H1 (cell line): ENCODE measurements around the gene MVK. TPM values are rescaled to one million over a fixed set of nuclear protein-coding genes. Genes with fewer than 3 reads are reported as not detected.

ENCODE experiments used
- CTCF ChIA-PET: fragments of 300-600 bp; sonication (Branson Sonifier 250); formaldehyde crosslinking; loops from one replicate; lab custom pipeline; 2021; ENCODE audit not compliant: partially characterized antibody; lab: Charles Lee
- POLR2A ChIA-PET: fragments of 300-600 bp; sonication (Branson Sonifier 250); formaldehyde crosslinking; loops from one replicate; lab custom pipeline; 2021; ENCODE audit warnings: inconsistent platforms; ENCODE audit not compliant: partially characterized antibody; lab: Charles Lee
- DNase-seq, 2 experiments: peaks; one replicate each; pipeline versions ENCODE4 v3.0.0 to v3.0.0-alpha.2; 2010 to 2022; ENCODE audit warnings: low spot score in 2 of 2, low read depth in 1 of 2, mixed read lengths in 1 of 2
- FAIRE-seq: peaks from 2 replicates; lab custom pipeline; 2011; peaks lifted over from hg19 to GRCh38; lab: Jason Lieb, UNC
- H2AFZ ChIP-seq: 2 replicates; pipeline ENCODE4 v1.8.1; 2012; ENCODE audit warnings: low read length, inconsistent platforms
- H2AK5ac ChIP-seq: 2 replicates; pipeline ENCODE4 v1.6.1; 2013; ENCODE audit warnings: low read depth, low read length
- H2BK120ac ChIP-seq: replicated peaks from 2 replicates; pipeline ENCODE3; 2013; ENCODE audit warnings: low read depth, low read length, inconsistent platforms
- H2BK12ac ChIP-seq: 2 replicates; pipeline ENCODE4 v1.6.1; 2013; ENCODE audit warnings: low read depth, low read length
- H2BK15ac ChIP-seq: 2 replicates; pipeline ENCODE4 v1.6.1; 2013; ENCODE audit warnings: low read length
- H2BK20ac ChIP-seq: 2 replicates; pipeline ENCODE4 v1.6.1; 2013; ENCODE audit warnings: low read length
- H2BK5ac ChIP-seq: 2 replicates; pipeline ENCODE4 v1.6.1; 2013; ENCODE audit warnings: low read depth, low read length
- H3K14ac ChIP-seq: 2 replicates; pipeline ENCODE4 v1.6.1; 2013; ENCODE audit warnings: inconsistent platforms; ENCODE audit not compliant: insufficient read length
- H3K18ac ChIP-seq: 2 replicates; pipeline ENCODE4 v1.6.1; 2013; ENCODE audit warnings: low read length; ENCODE audit errors: extremely low read depth
- H3K23ac ChIP-seq: 2 replicates; pipeline ENCODE4 v1.6.1; 2013; ENCODE audit warnings: inconsistent platforms; ENCODE audit not compliant: insufficient read length
- H3K23me2 ChIP-seq: 2 replicates; pipeline ENCODE4 v1.6.1; 2013; ENCODE audit warnings: low read depth, low read length
- H3K27ac ChIP-seq: 2 replicates; pipeline ENCODE4 v1.6.1; 2011; ENCODE audit warnings: low read depth, low read length, inconsistent platforms
- H3K27me3 ChIP-seq, 4 experiments: replicated peaks in 1 of 4; 1 replicate in 1 of 4; 2 replicates in 3 of 4; pipeline versions ENCODE4 v1.6.1 to v1.8.1; 2011 to 2013; ENCODE audit warnings: low read length in 3 of 4, mild to moderate bottlenecking in 3 of 4, inconsistent platforms in 2 of 4, mixed read lengths in 2 of 4, moderate library complexity in 1 of 4; ENCODE audit not compliant: control insufficient read depth in 3 of 4, insufficient read depth in 3 of 4; ENCODE audit errors: extremely low read depth in 1 of 4
- H3K36me3 ChIP-seq, 4 experiments: 2 replicates each; pipeline versions ENCODE4 v1.6.1 to v1.8.1; 2011 to 2013; ENCODE audit warnings: mild to moderate bottlenecking in 4 of 4, low read length in 3 of 4, moderate library complexity in 2 of 4, control low read depth in 1 of 4, inconsistent platforms in 1 of 4; ENCODE audit not compliant: insufficient read depth in 4 of 4, control insufficient read depth in 2 of 4
- H3K4ac ChIP-seq: replicated peaks from 2 replicates; pipeline ENCODE3; 2013; ENCODE audit warnings: low read length, low read depth, mixed read lengths, inconsistent platforms; ENCODE audit not compliant: insufficient read length
- H3K4me1 ChIP-seq, 4 experiments: replicated peaks in 1 of 4; 1 replicate in 1 of 4; 2 replicates in 3 of 4; pipeline versions ENCODE4 v1.6.1 to v1.8.1; 2011 to 2013; ENCODE audit warnings: low read length in 3 of 4, inconsistent platforms in 2 of 4, mixed read lengths in 1 of 4; ENCODE audit not compliant: insufficient read depth in 4 of 4, control insufficient read depth in 3 of 4
- H3K4me2 ChIP-seq, 2 experiments: 2 replicates each; pipeline versions ENCODE4 v1.6.1 to v1.8.1; 2011 to 2013; ENCODE audit warnings: low read depth in 2 of 2, low read length in 2 of 2, control low read depth in 1 of 2, inconsistent platforms in 1 of 2, mild to moderate bottlenecking in 1 of 2; ENCODE audit not compliant: insufficient read depth in 1 of 2
- H3K4me3 ChIP-seq, 4 experiments: fragments of 200-600, 300-600 bp in 1 of 4; sonication (generic), shearing (Covaris generic), sonication (Bioruptor Twin) in 1 of 4; 2 replicates each; pipeline versions ENCODE4 v1.5.1 to v1.8.1; 2011 to 2016; ENCODE audit warnings: low read length in 4 of 4, low read depth in 3 of 4, control low read depth in 2 of 4, inconsistent platforms in 2 of 4, mild to moderate bottlenecking in 2 of 4, mixed read lengths in 1 of 4, moderate library complexity in 1 of 4; ENCODE audit not compliant: insufficient read depth in 2 of 4; ENCODE audit errors: extremely low read depth in 1 of 4
- H3K56ac ChIP-seq: replicated peaks from 2 replicates; pipeline ENCODE3; 2013; ENCODE audit warnings: low read depth, mild to moderate bottlenecking, mixed read lengths, low read length, inconsistent platforms; ENCODE audit not compliant: insufficient read length
- H3K79me1 ChIP-seq: 2 replicates; pipeline ENCODE4 v1.6.1; 2013; ENCODE audit warnings: low read depth, low read length, control low read depth
- H3K79me2 ChIP-seq, 2 experiments: 2 replicates each; pipeline versions ENCODE4 v1.6.1 to v1.8.1; 2012 to 2013; ENCODE audit warnings: low read length in 2 of 2, mild to moderate bottlenecking in 2 of 2, inconsistent platforms in 1 of 2; ENCODE audit not compliant: insufficient read depth in 2 of 2, control insufficient read depth in 1 of 2
- H3K9ac ChIP-seq, 4 experiments: replicated peaks in 1 of 4; 1 replicate in 1 of 4; 2 replicates in 3 of 4; pipeline versions ENCODE4 v1.6.1 to v1.8.1; 2011 to 2013; ENCODE audit warnings: low read depth in 3 of 4, low read length in 3 of 4, control low read depth in 2 of 4, mild to moderate bottlenecking in 2 of 4, moderate library complexity in 2 of 4, inconsistent platforms in 1 of 4; ENCODE audit errors: extremely low read depth in 1 of 4
- H3K9me3 ChIP-seq, 2 experiments: 2 replicates each; pipeline versions ENCODE4 v1.6.1 to v1.8.1; 2012 to 2013; ENCODE audit warnings: mild to moderate bottlenecking in 2 of 2, moderate library complexity in 2 of 2, control low read depth in 1 of 2, inconsistent platforms in 1 of 2, low read depth in 1 of 2, low read length in 1 of 2, mixed read lengths in 1 of 2; ENCODE audit not compliant: insufficient read depth in 2 of 2
- H4K20me1 ChIP-seq, 2 experiments: replicated peaks in 1 of 2; 2 replicates each; pipeline versions ENCODE3 to v1.8.1; 2011 to 2013; ENCODE audit warnings: inconsistent platforms in 2 of 2, low read length in 2 of 2, mild to moderate bottlenecking in 1 of 2; ENCODE audit not compliant: insufficient read depth in 2 of 2, control insufficient read depth in 1 of 2
- H4K5ac ChIP-seq: 2 replicates; pipeline ENCODE4 v1.6.1; 2013; ENCODE audit warnings: low read length, low read depth, mixed read lengths, inconsistent platforms; ENCODE audit not compliant: insufficient read length
- H4K8ac ChIP-seq: 2 replicates; pipeline ENCODE4 v1.8.0; 2013; ENCODE audit warnings: mild to moderate bottlenecking, moderate library complexity, low read length, inconsistent platforms; ENCODE audit not compliant: insufficient read depth; ENCODE audit errors: extremely low read depth
- H4K91ac ChIP-seq: replicated peaks from 2 replicates; pipeline ENCODE3; 2013; ENCODE audit warnings: low read length, mixed read lengths, inconsistent platforms; ENCODE audit not compliant: insufficient read length
- GABPA ChIP-seq: IDR thresholded peaks from 2 replicates; pipeline ENCODE4 v1.6.1; 2011; ENCODE audit warnings: mild to moderate bottlenecking, low read length, moderate library complexity, borderline replicate concordance; ENCODE audit not compliant: insufficient read depth
- HDAC2 ChIP-seq, 2 experiments: fragments of 300-600 bp in 1 of 2; sonication (generic) in 1 of 2; IDR thresholded peaks; 2 replicates each; pipeline ENCODE4 v1.6.1; 2011 to 2012; ENCODE audit warnings: low read depth in 2 of 2, low read length in 2 of 2, mild to moderate bottlenecking in 2 of 2, moderate library complexity in 2 of 2, borderline replicate concordance in 1 of 2, inconsistent platforms in 1 of 2
- PHF8 ChIP-seq: fragments of 200-600 bp; sonication (generic); conservative IDR thresholded peaks from 2 replicates; pipeline ENCODE4 v1.7.1; 2012; ENCODE audit warnings: low read depth, mild to moderate bottlenecking, inconsistent platforms, low read length, moderate library complexity
- RNF2 ChIP-seq: fragments of 200-900, 300-1000 bp; sonication (generic); IDR thresholded peaks from 2 replicates; pipeline ENCODE4 v1.7.1; 2016; ENCODE audit warnings: borderline replicate concordance, low read depth, mild to moderate bottlenecking, antibody characterized with exemption, low read length; ENCODE audit not compliant: poor library complexity, severe bottlenecking; ENCODE audit errors: missing control alignments
- WGBS, 2 experiments: shearing (Covaris generic) in 1 of 2; methylation state at CpG; one replicate each; pipeline versions ENCODE4 v1.1.6 to v1.1.7; 2013 to 2015; ENCODE audit warnings: low lambda C conversion rate in 2 of 2, mixed read lengths in 2 of 2, inconsistent platforms in 1 of 2, low coverage in 1 of 2, missing lambda C conversion rate in 1 of 2; ENCODE audit not compliant: insufficient replicate concordance in 2 of 2, insufficient coverage in 1 of 2, insufficient read length in 1 of 2; ENCODE audit errors: extremely low coverage in 1 of 2, missing lambda C conversion rate in 1 of 2; 5-methylcytosine and 5-hydroxymethylcytosine counted together
- polyA plus RNA-seq, 7 experiments: library from polyadenylated mRNA; depleted of rRNA in 3 of 7; stranded (reverse) in 5 of 7; unstranded in 2 of 7; fragments of >200 nt in 5 of 7; fragments of 200-250 nt in 2 of 7; gene quantifications; 1 replicate in 5 of 7; 2 replicates in 1 of 7; 4 replicates in 1 of 7; pipeline versions ENCODE4 v1.2.1 to v1.2.3, GENCODE V29; 2011 to 2013; ENCODE audit warnings: missing spikeins in 2 of 7, mixed read lengths in 2 of 7
- total RNA-seq: library from RNA; stranded (reverse); fragmentation: NEBNext Ultra II Directional; extraction: Animal tissue kit (Norgen Biotek cat#: 25700); gene quantifications from 2 replicates; pipeline ENCODE4 v1.2.1, GENCODE V29; 2021
- TF ChIP-seq, protein P1 (sequence below), 3 experiments: IDR thresholded peaks; 1 replicate in 2 of 3; 2 replicates in 1 of 3; pipeline versions ENCODE4 v1.5.1 to v1.6.1; 2011; ENCODE audit warnings: low read length in 3 of 3, mild to moderate bottlenecking in 3 of 3, inconsistent platforms in 2 of 3, low read depth in 1 of 3, moderate library complexity in 1 of 3; ENCODE audit not compliant: insufficient read depth in 1 of 3; ENCODE audit errors: control extremely low read depth in 1 of 3

MVK gene
- total and polyA plus RNA-seq, 2 of the 8 experiments (the other 6 are each of a cell fraction or from before 2014, with no cell fraction given) = 15.7 to 20.9 TPM

DNA sequence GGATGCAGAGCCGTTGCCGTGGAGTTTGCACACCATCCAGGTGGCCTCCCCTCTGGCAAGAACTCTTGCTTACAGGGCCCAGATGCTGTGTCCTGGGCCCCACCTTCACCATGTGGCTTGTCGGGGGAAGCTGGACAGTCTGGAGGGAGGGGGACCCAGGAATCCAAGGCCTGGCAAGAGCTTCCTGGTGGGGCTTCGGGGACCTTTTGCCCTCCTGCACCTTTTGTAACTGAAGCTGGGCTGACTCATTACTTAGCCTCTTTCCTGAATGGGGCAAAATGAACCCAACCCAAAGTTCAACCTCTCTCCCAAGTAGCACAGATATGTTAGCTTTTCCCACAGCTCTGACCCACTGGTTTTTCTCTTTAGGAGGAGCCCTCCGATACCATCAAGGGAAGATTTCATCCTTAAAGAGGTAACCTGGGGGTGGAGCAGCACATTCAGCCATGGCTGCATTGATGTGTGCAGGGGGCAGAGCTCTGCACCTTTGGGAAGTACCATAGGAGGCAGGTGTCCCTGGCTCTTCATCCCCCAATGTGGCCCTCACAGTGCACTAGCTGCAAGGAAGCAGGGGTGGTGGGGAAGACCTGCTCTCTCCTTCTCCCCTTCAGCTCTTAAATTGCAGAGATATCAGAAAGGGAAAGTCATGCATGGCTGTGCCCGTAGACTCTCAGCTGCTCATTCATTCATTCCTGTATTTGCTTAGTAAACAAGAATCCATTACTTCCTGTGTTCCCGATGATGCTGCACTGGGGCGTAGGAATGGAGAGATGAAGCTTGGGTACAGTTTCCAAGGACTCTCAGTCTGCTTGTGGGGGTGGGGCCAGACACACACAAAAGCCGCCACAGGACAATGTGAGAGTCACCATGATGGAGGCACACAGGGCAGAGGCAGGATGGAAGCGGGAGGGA is 13.0 kb downstream of the MVK start:
- H3K4ac ChIP-seq = no peak overlapping the region
- WGBS, 2 experiments = 85% methylated on average over 10 of the region's 10 CpGs; no CpG with 5 or more reads in 1 of the 2 experiments
- no peak overlapping the region for H2BK12ac ChIP-seq
- H2AK5ac ChIP-seq = no peak overlapping the region
- H3K23me2 ChIP-seq = no peaks in the 10 kb centered on the region
- H3K4me2 ChIP-seq = no peak overlapping the region
- no peak overlapping the region for H3K56ac ChIP-seq
- no peak overlapping the region for H4K91ac ChIP-seq
- H3K4me3 ChIP-seq = no peak overlapping the region
- no peak overlapping the region for H2BK15ac ChIP-seq
- no peak overlapping the region for H3K27ac ChIP-seq
- no peaks in the 10 kb centered on the region; the same call in 1 of the 2 replicates for H3K79me1 ChIP-seq
- POLR2A ChIA-PET = interaction anchor here (0.7 kb wide), 1 partner anchor 110 kb away, joined by 3 read pairs; the partner anchor contains the start of gene KCTD10
- H3K23ac ChIP-seq = no peak overlapping the region
- no peaks in the 10 kb centered on the region for H3K27me3 ChIP-seq
- no peak overlapping the region for H2BK5ac ChIP-seq
- no peak for DNase-seq
- no peak for FAIRE-seq
- H4K20me1 ChIP-seq = peaks cover 0 to 2% of the 10 kb centered on the region in 2 experiments
- no peak overlapping the region for H2AFZ ChIP-seq
- no peak overlapping the region; the same call in 1 of the 2 replicates for H4K8ac ChIP-seq
- no peak overlapping the region for H3K18ac ChIP-seq
- H4K5ac ChIP-seq = no peak overlapping the region
- H3K79me2 ChIP-seq = no peaks in the 10 kb centered on the region
- H2BK120ac ChIP-seq = no peak overlapping the region
- H3K14ac ChIP-seq = no peak overlapping the region
- H2BK20ac ChIP-seq = no peak overlapping the region
- H3K36me3 ChIP-seq = peaks cover 0 to 22% (median 10%) of the 10 kb centered on the region in 4 experiments; a peak in 6 of 8 replicates
- no peak overlapping the region for H3K9ac ChIP-seq
- H3K9me3 ChIP-seq = no peaks in the 10 kb centered on the region
- no peaks in the 10 kb centered on the region for H3K4me1 ChIP-seq
- CTCF ChIA-PET = interaction anchor here (0.5 to 8.0 kb wide), 11 partner anchors 8 to 191 kb away, joined by 3 to 68 read pairs (median 4); partner anchors contain the start of genes MMAB and MVK
- no peak for TF ChIP-seq GABPA
- TF ChIP-seq, protein P1, sequence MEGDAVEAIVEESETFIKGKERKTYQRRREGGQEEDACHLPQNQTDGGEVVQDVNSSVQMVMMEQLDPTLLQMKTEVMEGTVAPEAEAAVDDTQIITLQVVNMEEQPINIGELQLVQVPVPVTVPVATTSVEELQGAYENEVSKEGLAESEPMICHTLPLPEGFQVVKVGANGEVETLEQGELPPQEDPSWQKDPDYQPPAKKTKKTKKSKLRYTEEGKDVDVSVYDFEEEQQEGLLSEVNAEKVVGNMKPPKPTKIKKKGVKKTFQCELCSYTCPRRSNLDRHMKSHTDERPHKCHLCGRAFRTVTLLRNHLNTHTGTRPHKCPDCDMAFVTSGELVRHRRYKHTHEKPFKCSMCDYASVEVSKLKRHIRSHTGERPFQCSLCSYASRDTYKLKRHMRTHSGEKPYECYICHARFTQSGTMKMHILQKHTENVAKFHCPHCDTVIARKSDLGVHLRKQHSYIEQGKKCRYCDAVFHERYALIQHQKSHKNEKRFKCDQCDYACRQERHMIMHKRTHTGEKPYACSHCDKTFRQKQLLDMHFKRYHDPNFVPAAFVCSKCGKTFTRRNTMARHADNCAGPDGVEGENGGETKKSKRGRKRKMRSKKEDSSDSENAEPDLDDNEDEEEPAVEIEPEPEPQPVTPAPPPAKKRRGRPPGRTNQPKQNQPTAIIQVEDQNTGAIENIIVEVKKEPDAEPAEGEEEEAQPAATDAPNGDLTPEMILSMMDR (IDR thresholded peaks at IDR 0.05; ENCODE audit: control extremely low read depth in 1 of 3, insufficient read depth in 1 of 3, low read depth in 1 of 3, low read length in 3 of 3) = no peak
- no peak for TF ChIP-seq RNF2
- no peak for TF ChIP-seq HDAC2 (IDR thresholded peaks at IDR 0.05; ENCODE audit: borderline replicate concordance in 1 of 2, low read depth in 2 of 2, low read length in 2 of 2)
- TF ChIP-seq PHF8 = no peak
